ENCODE measurements around the gene GPR137B.

GPR137B gene

DNA sequence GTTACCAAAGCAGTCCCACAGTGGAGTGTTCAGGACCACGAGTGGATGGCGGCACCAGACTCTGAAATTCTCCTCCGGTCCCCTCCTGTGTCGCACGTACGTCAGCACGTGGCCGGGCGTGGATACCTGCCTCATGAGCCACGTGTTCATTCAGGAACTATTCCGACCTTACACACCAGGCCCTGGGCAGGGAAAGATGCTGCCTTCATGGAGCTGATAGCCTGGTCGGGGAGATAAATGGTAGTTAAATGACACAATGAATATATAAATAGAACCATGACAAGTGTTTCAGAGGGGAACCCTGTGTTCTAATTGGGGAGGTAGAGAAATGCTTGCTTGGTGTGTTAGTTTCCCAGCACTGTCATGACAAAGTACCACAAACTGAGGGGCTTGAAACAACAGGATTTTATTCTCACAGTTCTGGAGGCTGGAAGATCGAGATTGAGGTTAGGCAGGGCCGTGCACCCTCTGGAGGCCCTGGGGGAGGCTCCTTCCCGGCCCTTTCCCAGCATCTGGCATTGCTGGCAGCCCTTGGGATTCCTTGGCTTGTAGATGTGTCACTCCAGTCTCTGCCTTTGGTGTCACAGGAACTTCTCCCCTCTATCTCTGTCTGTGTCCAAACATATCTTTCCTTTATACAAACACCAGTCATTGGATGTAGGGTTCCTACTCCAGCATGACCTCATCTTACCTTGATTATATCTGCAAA lies 28.9 kb upstream of the GPR137B start:
- Histone ChIP-seq H3K36me3 (ENCODE audit: control insufficient read depth, insufficient read depth, low read length) (no peaks in the 10 kb centered on the region), H3K9me3 (ENCODE audit: control insufficient read depth, low read length) (no peaks in the 10 kb centered on the region), H3K4me3 (ENCODE audit: low read depth, low read length) (no peak overlapping the region), H3K4me2 (ENCODE audit: low read length) (no peak overlapping the region), H3K4me1 (no peaks in the 10 kb centered on the region), H3K27ac (no peak overlapping the region), H2AFZ (no peak overlapping the region), H3K79me2 (no peaks in the 10 kb centered on the region), H3K9ac (no peak overlapping the region), H3K27me3 (ENCODE audit: control insufficient read depth, insufficient read depth, low read length) (no peaks in the 10 kb centered on the region)
- TF ChIP-seq, protein P1, sequence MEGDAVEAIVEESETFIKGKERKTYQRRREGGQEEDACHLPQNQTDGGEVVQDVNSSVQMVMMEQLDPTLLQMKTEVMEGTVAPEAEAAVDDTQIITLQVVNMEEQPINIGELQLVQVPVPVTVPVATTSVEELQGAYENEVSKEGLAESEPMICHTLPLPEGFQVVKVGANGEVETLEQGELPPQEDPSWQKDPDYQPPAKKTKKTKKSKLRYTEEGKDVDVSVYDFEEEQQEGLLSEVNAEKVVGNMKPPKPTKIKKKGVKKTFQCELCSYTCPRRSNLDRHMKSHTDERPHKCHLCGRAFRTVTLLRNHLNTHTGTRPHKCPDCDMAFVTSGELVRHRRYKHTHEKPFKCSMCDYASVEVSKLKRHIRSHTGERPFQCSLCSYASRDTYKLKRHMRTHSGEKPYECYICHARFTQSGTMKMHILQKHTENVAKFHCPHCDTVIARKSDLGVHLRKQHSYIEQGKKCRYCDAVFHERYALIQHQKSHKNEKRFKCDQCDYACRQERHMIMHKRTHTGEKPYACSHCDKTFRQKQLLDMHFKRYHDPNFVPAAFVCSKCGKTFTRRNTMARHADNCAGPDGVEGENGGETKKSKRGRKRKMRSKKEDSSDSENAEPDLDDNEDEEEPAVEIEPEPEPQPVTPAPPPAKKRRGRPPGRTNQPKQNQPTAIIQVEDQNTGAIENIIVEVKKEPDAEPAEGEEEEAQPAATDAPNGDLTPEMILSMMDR (IDR thresholded peaks at IDR 0.05) = no peak

- no peak overlapping the region for H3K4me2 ChIP-seq (ENCODE audit: low read length)
- H3K4me3 ChIP-seq (ENCODE audit: low read depth, low read length) = no peak overlapping the region
- no peak overlapping the region for H3K27ac ChIP-seq
- no peak overlapping the region for H2AFZ ChIP-seq
- no peaks in the 10 kb centered on the region for H3K79me2 ChIP-seq
- H3K4me1 ChIP-seq = no peaks in the 10 kb centered on the region
- no peaks in the 10 kb centered on the region for H3K36me3 ChIP-seq (ENCODE audit: control insufficient read depth, insufficient read depth, low read length)
- no peaks in the 10 kb centered on the region for H3K9me3 ChIP-seq (ENCODE audit: control insufficient read depth, low read length)
- no peaks in the 10 kb centered on the region for H3K27me3 ChIP-seq (ENCODE audit: control insufficient read depth, insufficient read depth, low read length)
- no peak overlapping the region for H3K9ac ChIP-seq
- TF ChIP-seq, protein P1 (IDR thresholded peaks at IDR 0.05) = no peak
These were observed 28.1 kb upstream of the GPR137B start for GRCh38 chr1:236114076-236114747.

DNA sequence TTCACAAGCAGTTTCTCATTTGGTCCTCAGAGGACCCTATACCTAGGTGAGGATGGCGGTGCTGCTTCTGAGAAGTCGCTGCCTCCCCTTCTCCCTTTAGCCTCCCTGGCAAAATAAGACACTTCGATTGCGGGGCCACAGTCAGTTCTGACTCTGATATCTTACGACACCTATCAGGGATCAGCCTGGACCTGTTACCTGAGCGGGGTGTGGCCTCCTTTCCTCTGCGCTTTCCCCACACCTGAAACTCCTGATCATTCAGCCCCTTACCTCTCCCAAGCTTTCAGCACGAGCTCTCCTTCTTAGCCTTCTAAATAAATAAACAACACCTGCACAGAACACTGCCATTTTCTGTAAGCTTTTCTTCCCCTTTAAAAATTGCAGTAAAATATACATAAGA lies 24.6 kb upstream of the GPR137B start:
- Histone ChIP-seq H3K27ac (no peak overlapping the region), H3K9me3 (ENCODE audit: control insufficient read depth, low read length) (no peaks in the 10 kb centered on the region), H3K9ac (no peak overlapping the region), H3K4me3 (ENCODE audit: low read depth, low read length) (no peak overlapping the region), H3K4me2 (ENCODE audit: low read length) (no peak overlapping the region), H3K79me2 (no peaks in the 10 kb centered on the region), H3K4me1 (no peaks in the 10 kb centered on the region), H3K36me3 (ENCODE audit: control insufficient read depth, insufficient read depth, low read length) (no peaks in the 10 kb centered on the region), H3K27me3 (ENCODE audit: control insufficient read depth, insufficient read depth, low read length) (no peaks in the 10 kb centered on the region), H2AFZ (no peak overlapping the region)
- TF ChIP-seq, protein P1 (IDR thresholded peaks at IDR 0.05) = no peak

DNA sequence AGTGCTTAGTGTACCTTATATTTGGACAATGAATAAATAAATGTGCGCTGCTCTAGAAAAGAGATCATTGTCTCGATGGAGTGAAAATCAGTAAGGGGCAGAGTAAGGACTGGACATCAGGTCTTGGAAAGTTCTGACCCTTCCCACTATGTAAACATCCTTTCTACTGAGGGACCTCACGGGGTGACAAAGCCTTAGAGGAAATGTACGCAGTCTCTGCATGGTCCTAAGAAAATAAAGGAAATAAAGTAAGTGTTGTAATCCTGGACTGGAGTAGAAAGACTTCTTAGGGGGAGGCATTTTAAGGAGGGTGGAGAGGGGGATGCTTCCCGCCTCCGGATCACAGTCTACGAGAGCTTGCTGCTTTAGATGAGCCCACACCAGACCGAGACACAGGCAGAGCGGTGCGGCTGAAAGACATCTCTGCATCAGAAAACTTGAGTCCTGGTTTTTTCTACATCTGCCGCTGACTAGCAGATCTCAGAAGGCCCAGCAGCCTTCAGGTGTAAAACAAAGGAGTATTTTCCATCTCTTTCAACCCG lies 22.3 kb upstream of the GPR137B start:
- H3K4me2 ChIP-seq (ENCODE audit: low read length) = no peak overlapping the region
- H3K9ac ChIP-seq = no peak overlapping the region
- no peaks in the 10 kb centered on the region for H3K9me3 ChIP-seq (ENCODE audit: control insufficient read depth, low read length)
- no peak overlapping the region for H3K27ac ChIP-seq
- TF ChIP-seq, protein P1 (IDR thresholded peaks at IDR 0.05) = no peak
- no peaks in the 10 kb centered on the region for H3K27me3 ChIP-seq (ENCODE audit: control insufficient read depth, insufficient read depth, low read length)
- H3K4me3 ChIP-seq (ENCODE audit: low read depth, low read length) = no peak overlapping the region
- no peaks in the 10 kb centered on the region for H3K36me3 ChIP-seq (ENCODE audit: control insufficient read depth, insufficient read depth, low read length)
- H3K4me1 ChIP-seq = no peaks in the 10 kb centered on the region
- no peaks in the 10 kb centered on the region for H3K79me2 ChIP-seq
- no peak overlapping the region for H2AFZ ChIP-seq
